ENCODE measurements around the gene ARHGEF4. TPM values are rescaled to one million over a fixed set of nuclear protein-coding genes. Genes with fewer than 3 reads are reported as not detected.
A peak's percentile ranks its signal among the peaks of the same experiment; 100 is the strongest.

ARHGEF4 gene
- total and polyA plus RNA-seq, 11 donors: 0.30 to 5.5 (median 3.8) TPM

GRCh38 chr2:131043199-131044074 is 206.7 kb downstream of the ARHGEF4 start:
- intact Hi-C loops (cut with DNase I): no loop called here
- Histone ChIP-seq H3K27me3 (peaks cover 0 to 21% (median 0%) of the 10 kb centered on the region in 9 donors), H3K4me3 (no peak overlapping the region), H3K27ac (no peak overlapping the region), H3K36me3 (peaks cover 0 to 24% (median 18%) of the 10 kb centered on the region in 9 donors), H3K9me3 (no peaks in the 10 kb centered on the region), H3K4me1 (peaks cover 0 to 31% (median 6%) of the 10 kb centered on the region in 12 donors)
- peak in 1 of 5 donors; percentile 4 for DNase-seq
- TF ChIP-seq POLR2A (IDR thresholded peaks at IDR 0.05): no peak
- no peak for TF ChIP-seq CTCF (IDR thresholded peaks at IDR 0.05)
- ATAC-seq: no peak
- 85 to 92% (median 88%) methylated on average over 18 of the region's 18 CpGs for WGBS, 4 donors

GRCh38 chr2:131044075-131044756 is 207.5 kb downstream of the ARHGEF4 start:
- Histone ChIP-seq H3K4me1 (peaks cover 0 to 31% (median 6%) of the 10 kb centered on the region in 12 donors), H3K36me3 (peaks cover 0 to 32% (median 25%) of the 10 kb centered on the region in 9 donors)

DNA sequence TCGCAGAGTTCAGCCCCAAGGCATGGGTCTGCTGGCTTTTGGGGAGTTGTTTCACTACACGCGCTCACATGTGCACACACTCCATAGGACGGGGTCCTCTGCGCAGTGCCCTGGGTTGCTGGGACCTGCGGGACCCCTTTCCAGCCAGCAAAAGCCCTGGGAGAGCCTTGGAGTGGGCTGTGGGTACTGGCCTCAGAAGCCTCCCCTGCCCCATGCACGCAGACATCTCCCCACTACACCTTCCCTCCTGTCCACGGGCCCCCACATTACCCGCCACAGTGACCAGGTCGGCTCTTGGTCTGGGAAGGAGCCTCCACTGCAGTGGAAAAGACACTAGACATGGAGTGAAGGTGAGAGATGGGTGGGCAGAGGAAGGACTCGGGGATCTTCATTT is 208.0 kb downstream of the ARHGEF4 start:
- Histone ChIP-seq H3K9me3 (no peaks in the 10 kb centered on the region), H3K27me3 (peaks cover 0 to 15% (median 0%) of the 10 kb centered on the region in 9 donors), H3K36me3 (peaks cover 0 to 37% (median 31%) of the 10 kb centered on the region in 9 donors), H3K4me1 (peaks cover 0 to 27% (median 6%) of the 10 kb centered on the region in 12 donors), H3K4me3 (no peak overlapping the region), H3K27ac (no peak overlapping the region)
- DNase-seq: peak in 1 of 5 donors; percentile 6
- ATAC-seq: no peak
- intact Hi-C loops (cut with DNase I): no loop called here
- 80 to 95% (median 92%) methylated on average over 6 to 11 of the region's 11 CpGs for WGBS, 4 donors
- TF ChIP-seq POLR2A (IDR thresholded peaks at IDR 0.05) (no peak), CTCF (IDR thresholded peaks at IDR 0.05) (no peak)

More at GRCh38 chr2:131044075-131044756, 207.5 kb downstream of the ARHGEF4 start:
- ATAC-seq: no peak
- Histone ChIP-seq H3K27ac (no peak overlapping the region), H3K9me3 (no peaks in the 10 kb centered on the region), H3K27me3 (peaks cover 0 to 20% (median 0%) of the 10 kb centered on the region in 9 donors), H3K4me3 (no peak overlapping the region)
- DNase-seq: peak in 1 of 5 donors; percentile 2
- WGBS, 4 donors: 83 to 90% (median 86%) methylated on average over 11 to 24 of the region's 24 CpGs
- no peak for TF ChIP-seq CTCF (IDR thresholded peaks at IDR 0.05)
- TF ChIP-seq POLR2A (IDR thresholded peaks at IDR 0.05): no peak
- intact Hi-C loops (cut with DNase I): no loop called here

Data from heart left ventricle (tissue), 16 donors.